A549 (cell line): ENCODE results near the gene DUSP23. TPM values are rescaled to one million over a fixed set of nuclear protein-coding genes. Genes with fewer than 3 reads are reported as not detected.

Experiments
- ATAC-seq, 2 experiments: fragments of 200-7000 bp in 1 of 2; fragments of >200 bp in 1 of 2; cut with Nextera tagmentation in 1 of 2; cut with Tn5 transposase in 1 of 2; 3 replicates each; pipeline versions ENCODE4 v1.8.0 to v1.9.1; 2018 to 2020; ENCODE audit warnings: mild to moderate bottlenecking in 1 of 2, moderate library complexity in 1 of 2
- CTCF ChIA-PET: fragments of 300-600 bp; sonication (Branson Sonifier 250); formaldehyde crosslinking; extraction: SDS; loops from one replicate; lab custom pipeline; 2021; ENCODE audit warnings: antibody characterized with exemption, inconsistent platforms; lab: Yijun Ruan, JAX
- POLR2A ChIA-PET: fragments of 350-600 bp; formaldehyde crosslinking; extraction: SDS; loops from one replicate; lab custom pipeline; 2021; ENCODE audit warnings: antibody characterized with exemption, inconsistent platforms; lab: Yijun Ruan, JAX
- DNase-seq, 2 experiments: peaks; one replicate each; pipeline versions ENCODE4 v3.0.0 to v3.0.0-alpha.2; 2011 to 2016; ENCODE audit warnings: low read depth in 1 of 2, low spot score in 1 of 2
- FAIRE-seq: peaks from 2 replicates; lab custom pipeline; 2011; peaks lifted over from hg19 to GRCh38; lab: Jason Lieb, UNC
- H3K27ac ChIP-seq, 2 experiments: fragments of >200 bp; sonication (Bioruptor Twin); formaldehyde crosslinking; 3 replicates each; pipeline ENCODE4 v1.5.1; 2016 to 2017
- H3K4me1 ChIP-seq: fragments of >200 bp; sonication (Bioruptor Twin); formaldehyde crosslinking; 3 replicates; pipeline ENCODE4 v1.6.1; 2016
- H3K4me2 ChIP-seq: fragments of >200 bp; sonication (Bioruptor Twin); formaldehyde crosslinking; 3 replicates; pipeline ENCODE4 v1.6.1; 2016
- H3K4me3 ChIP-seq: fragments of >200 bp; sonication (Bioruptor Twin); formaldehyde crosslinking; 3 replicates; pipeline ENCODE4 v1.5.1; 2016
- H3K9me3 ChIP-seq: fragments of >200 bp; sonication (Bioruptor Twin); formaldehyde crosslinking; 3 replicates; pipeline ENCODE4 v1.6.1; 2016
- ATOH8 ChIP-seq: fragments of 250-450 bp; sonication (Bioruptor Pico); IDR thresholded peaks from 2 replicates; pipeline ENCODE4 v1.5.0; 2020; ENCODE audit warnings: low read depth, mild to moderate bottlenecking, moderate library complexity
- BHLHE40 ChIP-seq: IDR thresholded peaks from 2 replicates; pipeline ENCODE4 v1.6.1; 2012; ENCODE audit warnings: low read depth, low read length, inconsistent platforms
- CBX2 ChIP-seq: fragments of 200-600 bp; sonication (generic); IDR thresholded peaks from 2 replicates; pipeline ENCODE4 v1.6.1; 2016; ENCODE audit warnings: low read depth, mild to moderate bottlenecking, borderline replicate concordance
- CBX8 ChIP-seq: fragments of 200-600 bp; sonication (generic); IDR thresholded peaks from 2 replicates; pipeline ENCODE4 v1.6.1; 2016
- CHD4 ChIP-seq: fragments of 200-600 bp; sonication (generic); IDR thresholded peaks from 2 replicates; pipeline ENCODE4 v1.6.1; 2016; ENCODE audit warnings: antibody characterized with exemption, mild to moderate bottlenecking, borderline replicate concordance
- EHF ChIP-seq: fragments of 250-450 bp; sonication (Bioruptor Pico); IDR thresholded peaks from 2 replicates; pipeline ENCODE4 v1.5.0; 2020; ENCODE audit warnings: mild to moderate bottlenecking
- ELK1 ChIP-seq: fragments of 150-350 bp; IDR thresholded peaks from 2 replicates; pipeline ENCODE4 v1.6.1; 2014; ENCODE audit warnings: low read depth, mild to moderate bottlenecking, low read length
- FOSB ChIP-seq: fragments of 250-450 bp; sonication (Bioruptor Pico); IDR thresholded peaks from 2 replicates; pipeline ENCODE4 v1.5.0; 2020; ENCODE audit warnings: mild to moderate bottlenecking, moderate library complexity
- FOSL2 ChIP-seq, 2 experiments: fragments of 450-650 bp in 1 of 2; fragments of >200 bp in 1 of 2; sonication (Bioruptor Twin) in 1 of 2; formaldehyde crosslinking; IDR thresholded peaks; 2 replicates each; pipeline versions ENCODE4 v1.5.0 to v1.6.1; 2016 to 2020; ENCODE audit warnings: mild to moderate bottlenecking in 1 of 2, moderate library complexity in 1 of 2
- FOXS1 ChIP-seq: fragments of 250-450 bp; sonication (Bioruptor Pico); IDR thresholded peaks from 2 replicates; pipeline ENCODE4 v1.5.0; 2020; ENCODE audit warnings: mild to moderate bottlenecking, moderate library complexity
- HDAC2 ChIP-seq: fragments of 200-600 bp; sonication (generic); IDR thresholded peaks from 2 replicates; pipeline ENCODE4 v1.6.1; 2016
- HEYL ChIP-seq: fragments of 250-450 bp; sonication (Bioruptor Pico); IDR thresholded peaks from 2 replicates; pipeline ENCODE4 v1.8.0; 2021; ENCODE audit warnings: mild to moderate bottlenecking, moderate library complexity
- HOXB13 ChIP-seq: fragments of 250-450 bp; sonication (Bioruptor Pico); IDR thresholded peaks from 2 replicates; pipeline ENCODE4 v1.5.0; 2020; ENCODE audit warnings: low read depth, mild to moderate bottlenecking, moderate library complexity
- JUN ChIP-seq, 2 experiments: fragments of >200 bp; sonication (Bioruptor Twin); formaldehyde crosslinking; IDR thresholded peaks; 2 replicates in 1 of 2; 3 replicates in 1 of 2; pipeline ENCODE4 v1.6.1; 2016 to 2017
- JUNB ChIP-seq: fragments of >200 bp; sonication (Bioruptor Twin); formaldehyde crosslinking; IDR thresholded peaks from 2 replicates; pipeline ENCODE4 v1.6.1; 2016
- KDM1A ChIP-seq: fragments of 200-600 bp; sonication (generic); IDR thresholded peaks from 2 replicates; pipeline ENCODE4 v1.6.1; 2016; ENCODE audit warnings: low read depth, mild to moderate bottlenecking
- MAFK ChIP-seq: fragments of 450-650 bp; IDR thresholded peaks from 2 replicates; pipeline ENCODE4 v1.6.1; 2014; ENCODE audit not compliant: partially characterized antibody
- MAZ ChIP-seq: fragments of 150-350 bp; IDR thresholded peaks from 2 replicates; pipeline ENCODE4 v1.6.1; 2014; ENCODE audit warnings: antibody characterized with exemption, low read depth, low read length, borderline replicate concordance
- MYC ChIP-seq: IDR thresholded peaks from 2 replicates; pipeline ENCODE4 v1.6.1; 2012; ENCODE audit warnings: mild to moderate bottlenecking, inconsistent platforms, low read length, improper control_type of control experiment, borderline replicate concordance
- NFE2L2 ChIP-seq: fragments of 150-350 bp; conservative IDR thresholded peaks from 2 replicates; pipeline ENCODE4 v1.6.1; 2014; ENCODE audit warnings: low read length
- NR3C1 ChIP-seq: fragments of >200 bp; sonication (Bioruptor Twin); formaldehyde crosslinking; IDR thresholded peaks from 3 replicates; pipeline ENCODE4 v1.6.1; 2017
- RFX5 ChIP-seq: fragments of 450-650 bp; IDR thresholded peaks from 2 replicates; pipeline ENCODE4 v1.7.1; 2014; ENCODE audit warnings: antibody characterized with exemption, mild to moderate bottlenecking, moderate library complexity
- RNF2 ChIP-seq: fragments of 200-600 bp; sonication (generic); IDR thresholded peaks from 2 replicates; pipeline ENCODE4 v1.6.1; 2016; ENCODE audit warnings: low read depth, mild to moderate bottlenecking, antibody characterized with exemption, moderate library complexity, borderline replicate concordance
- SMC3 ChIP-seq: fragments of >200 bp; sonication (Bioruptor Twin); formaldehyde crosslinking; IDR thresholded peaks from 3 replicates; pipeline ENCODE4 v1.6.1; 2018; ENCODE audit warnings: inconsistent platforms
- TFCP2L1 ChIP-seq: fragments of 250-450 bp; sonication (Bioruptor Pico); IDR thresholded peaks from 2 replicates; pipeline ENCODE4 v1.5.0; 2021; ENCODE audit warnings: mild to moderate bottlenecking
- ZFP36 ChIP-seq: fragments of 450-650 bp; IDR thresholded peaks from 2 replicates; pipeline ENCODE4 v1.6.1; 2014; ENCODE audit warnings: borderline replicate concordance; ENCODE audit not compliant: partially characterized antibody
- WGBS: methylation state at CpG from one replicate; pipeline ENCODE4 v1.1.6; 2017; ENCODE audit errors: missing lambda C conversion rate; 5-methylcytosine and 5-hydroxymethylcytosine counted together
- polyA plus RNA-seq, 4 experiments: library from polyadenylated mRNA; depleted of rRNA in 3 of 4; stranded (reverse); fragments of >200 nt; fragmentation: RNase III in 1 of 4; extraction: RNeasy Plus Mini Kit Qiagen cat#74134 plus additional on column Dnase treatment in 1 of 4; gene quantifications; 2 replicates in 3 of 4; 3 replicates in 1 of 4; pipeline ENCODE4 v1.2.3, GENCODE V29; 2011 to 2017

DUSP23 gene
- polyA plus RNA-seq, 2 of the 4 experiments (the other 2 are of a cell fraction), result 32.3 to 60.1 TPM

- no peaks in the 10 kb centered on the region for H3K4me1 ChIP-seq
- CTCF ChIA-PET, result no interaction called here
- H3K27ac ChIP-seq, result no peak overlapping the region
- no peak overlapping the region for H3K4me3 ChIP-seq
- POLR2A ChIA-PET, result no interaction called here
- ATAC-seq (no peak), DNase-seq (no peak), FAIRE-seq (no peak)
- H3K9me3 ChIP-seq, result 0 out of 3 replicates have a peak, but pooled peaks cover 3% of the 10 kb centered on the region
- WGBS, result 21% methylated on average over 1 of the region's 1 CpG
- H3K4me2 ChIP-seq, result no peak overlapping the region
- TF ChIP-seq CHD4 (no peak), JUN (IDR thresholded peaks at IDR 0.05) (no peak), NR3C1 (no peak), CBX8 (no peak), TFCP2L1 (no peak), FOXS1 (no peak), RNF2 (no peak), RFX5 (no peak), ZFP36 (no peak), JUNB (no peak), MYC (no peak), MAFK (no peak), ATOH8 (no peak)
Observed at GRCh38 chr1:159763686-159764085, 17.1 kb upstream of the DUSP23 start.

- H3K9me3 ChIP-seq, result 0 out of 3 replicates have a peak, but pooled peaks cover 3% of the 10 kb centered on the region
- ChIA-PET POLR2A (no interaction called here), CTCF (no interaction called here)
- no peak overlapping the region for H3K4me3 ChIP-seq
- no peaks in the 10 kb centered on the region for H3K4me1 ChIP-seq
- H3K4me2 ChIP-seq, result no peak overlapping the region
- TF ChIP-seq CBX2 (no peak), FOSL2 (IDR thresholded peaks at IDR 0.05) (no peak), FOSL2 (CRISPR knock-in tag; IDR thresholded peaks at IDR 0.05) (no peak), HOXB13 (no peak), BHLHE40 (no peak), HDAC2 (no peak)
- DNase-seq, result no peak
- 47% methylated on average over 3 of the region's 3 CpGs for WGBS
- H3K27ac ChIP-seq, result no peak overlapping the region
- no peak for ATAC-seq
- FAIRE-seq, result no peak
Observed at GRCh38 chr1:159765806-159766205, 15.0 kb upstream of the DUSP23 start.

GRCh38 chr1:159771127-159771895 is 9.5 kb upstream of the DUSP23 start:
- no peaks in the 10 kb centered on the region for H3K4me1 ChIP-seq
- POLR2A ChIA-PET, result no interaction called here
- H3K4me3 ChIP-seq, result no peak overlapping the region
- CTCF ChIA-PET, result interaction anchor here (1.6 kb wide), 1 partner anchor 9 kb away, joined by 4 read pairs; the partner anchor contains the start of gene DUSP23
- ATAC-seq (no peak), DNase-seq (no peak)
- 40% methylated on average over 2 of the region's 2 CpGs for WGBS
- TF ChIP-seq CBX2 (no peak), MAZ (no peak), CHD4 (no peak)
- TF ChIP-seq, all 56 proteins: peak for 0
- H3K9me3 ChIP-seq, result 0 out of 3 replicates have a peak, but pooled peaks cover 3% of the 10 kb centered on the region
- no peak overlapping the region for H3K4me2 ChIP-seq
- FAIRE-seq, result no peak
- H3K27ac ChIP-seq, result no peak overlapping the region

- no peak overlapping the region for H3K4me3 ChIP-seq
- H3K9me3 ChIP-seq, result 0 out of 3 replicates have a peak, but pooled peaks cover 3% of the 10 kb centered on the region
- 59% methylated on average over 2 of the region's 2 CpGs for WGBS
- POLR2A ChIA-PET, result no interaction called here
- no peaks in the 10 kb centered on the region for H3K4me1 ChIP-seq
- DNase-seq (no peak), FAIRE-seq (no peak), ATAC-seq (no peak)
- no peak overlapping the region for H3K4me2 ChIP-seq
- TF ChIP-seq SMC3 (no peak), KDM1A (no peak), RNF2 (no peak), HOXB13 (no peak), ZFP36 (no peak), MYC (no peak), FOSB (CRISPR knock-in tag) (no peak), ELK1 (no peak), HEYL (no peak), JUNB (no peak), NR3C1 (no peak), FOXS1 (no peak), NFE2L2 (no peak), HDAC2 (no peak), EHF (no peak), FOSL2 (IDR thresholded peaks at IDR 0.05) (no peak), FOSL2 (CRISPR knock-in tag; IDR thresholded peaks at IDR 0.05) (no peak)
- CTCF ChIA-PET, result interaction anchor here (1.0 to 7.7 kb wide), 6 partner anchors 13 to 562 kb away, joined by 3 to 82 read pairs (median 4); no protein-coding TSS in a partner anchor
- peak overlapping the region in 1 of 2 experiments; percentile 8; a peak in 1 of 6 replicates for H3K27ac ChIP-seq
Observed at GRCh38 chr1:159774465-159774864, 6.3 kb upstream of the DUSP23 start.
